Activated CD4-positive, alpha-beta T cell treated with anti-CD3 and anti-CD28 coated beads for 48 hours (primary cell): ENCODE measurements around the gene PRRT2.
"Not testable (repeated sequence)": the region's sequence is repeated elsewhere in the genome, so short reads cannot be mapped to it uniquely, and the experiment has no call there.

Experiments used
- DNase-seq: peaks from one replicate; pipeline ENCODE4 v3.0.0-alpha.2; 2020

Gene PRRT2

DNA sequence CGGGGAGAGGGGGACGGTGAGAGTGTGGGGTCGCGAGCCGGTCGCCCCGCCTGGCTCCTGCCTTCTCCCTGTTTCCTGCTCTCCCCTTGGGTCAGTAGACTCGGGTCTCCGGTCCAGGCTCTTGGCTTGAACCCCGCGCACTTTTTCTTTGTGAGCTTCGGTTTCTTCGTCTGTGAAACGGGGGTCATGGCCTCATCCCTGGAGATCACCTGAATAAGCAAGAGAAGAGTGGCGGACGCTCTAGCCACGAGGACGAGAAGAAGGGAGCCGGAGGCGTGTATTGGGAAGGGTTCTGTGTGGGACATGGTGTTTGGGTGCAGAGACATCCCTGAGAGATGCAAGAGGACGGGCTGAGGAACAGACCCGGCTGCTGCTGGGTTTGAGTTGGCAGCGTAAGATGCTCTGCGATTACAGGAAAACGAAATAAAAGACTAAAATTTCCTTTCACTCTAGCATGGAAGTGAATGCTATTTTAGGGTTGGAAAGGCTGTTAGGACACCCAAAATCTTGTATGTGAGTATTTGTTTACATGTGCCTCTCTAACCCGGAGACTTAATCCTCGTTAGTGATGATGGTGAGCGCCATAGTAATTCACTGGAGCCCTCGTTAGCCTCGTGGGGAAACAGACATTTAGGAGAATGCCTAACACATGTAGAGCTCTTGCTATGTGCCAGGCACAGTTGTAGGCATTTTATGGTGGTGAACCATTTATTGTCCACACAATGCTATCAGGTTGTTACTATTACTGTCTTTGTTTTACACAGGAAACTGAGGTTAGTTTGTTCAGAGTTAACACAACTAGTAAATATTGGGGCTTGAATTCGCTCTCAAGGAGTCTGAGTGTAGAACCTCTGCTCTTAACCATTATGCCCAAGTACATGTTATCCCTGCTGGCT, 20.8 kb upstream of the PRRT2 start:
- no peak for DNase-seq

GRCh38 chr16:29791845-29792807, 19.9 kb upstream of the PRRT2 start:
- no peak for DNase-seq

DNA sequence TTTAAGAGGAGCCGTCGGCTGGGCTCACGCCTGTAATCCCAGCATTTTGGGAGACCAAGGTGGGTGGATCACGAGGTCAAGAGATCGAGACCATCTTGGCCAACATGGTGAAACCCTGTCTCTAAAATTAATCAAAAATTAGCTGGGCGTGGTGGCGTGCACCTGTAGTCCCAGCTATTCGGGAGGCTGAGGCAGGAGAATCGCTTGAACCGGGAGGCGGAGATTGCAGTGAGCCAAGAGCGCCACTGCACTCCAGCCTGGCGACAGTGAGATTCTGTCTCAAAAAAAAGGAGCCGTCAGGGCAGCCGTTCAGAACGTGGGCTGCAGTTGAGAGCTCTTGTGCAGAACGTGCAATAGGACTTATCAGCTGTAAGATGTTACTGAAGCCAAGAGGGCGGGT, 18.8 kb upstream of the PRRT2 start:
- DNase-seq = not testable (repeated sequence)

DNA sequence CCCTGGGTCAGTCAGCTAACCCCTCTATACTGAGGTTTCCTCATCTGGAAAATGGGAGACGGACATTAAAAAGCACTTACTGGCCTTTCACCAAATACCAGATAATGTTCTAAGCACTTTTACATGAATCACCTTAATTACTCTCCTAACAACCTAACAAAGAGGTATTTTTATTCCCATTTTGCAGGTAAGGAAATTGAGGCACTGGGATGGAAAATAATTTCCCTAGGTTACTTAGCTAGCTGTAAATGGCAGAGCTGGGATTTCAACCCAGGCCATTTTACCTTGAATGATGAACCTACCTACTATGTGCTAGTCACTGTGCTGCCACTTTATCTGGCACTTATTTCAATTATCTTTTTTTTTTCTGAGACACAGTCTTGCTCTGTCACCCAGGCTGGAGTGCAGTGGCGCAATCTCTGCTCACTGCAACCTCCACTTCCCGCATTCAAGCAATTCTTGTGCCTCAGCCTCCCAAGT, 17.7 kb upstream of the PRRT2 start:
- DNase-seq = no peak

GRCh38 chr16:29802416-29802935, 9.5 kb upstream of the PRRT2 start:
- DNase-seq = no peak

- no peak for DNase-seq
Observed at GRCh38 chr16:29804020-29804419, 8.0 kb upstream of the PRRT2 start.

GRCh38 chr16:29804455-29805231, 7.3 kb upstream of the PRRT2 start:
- DNase-seq = no peak

DNA sequence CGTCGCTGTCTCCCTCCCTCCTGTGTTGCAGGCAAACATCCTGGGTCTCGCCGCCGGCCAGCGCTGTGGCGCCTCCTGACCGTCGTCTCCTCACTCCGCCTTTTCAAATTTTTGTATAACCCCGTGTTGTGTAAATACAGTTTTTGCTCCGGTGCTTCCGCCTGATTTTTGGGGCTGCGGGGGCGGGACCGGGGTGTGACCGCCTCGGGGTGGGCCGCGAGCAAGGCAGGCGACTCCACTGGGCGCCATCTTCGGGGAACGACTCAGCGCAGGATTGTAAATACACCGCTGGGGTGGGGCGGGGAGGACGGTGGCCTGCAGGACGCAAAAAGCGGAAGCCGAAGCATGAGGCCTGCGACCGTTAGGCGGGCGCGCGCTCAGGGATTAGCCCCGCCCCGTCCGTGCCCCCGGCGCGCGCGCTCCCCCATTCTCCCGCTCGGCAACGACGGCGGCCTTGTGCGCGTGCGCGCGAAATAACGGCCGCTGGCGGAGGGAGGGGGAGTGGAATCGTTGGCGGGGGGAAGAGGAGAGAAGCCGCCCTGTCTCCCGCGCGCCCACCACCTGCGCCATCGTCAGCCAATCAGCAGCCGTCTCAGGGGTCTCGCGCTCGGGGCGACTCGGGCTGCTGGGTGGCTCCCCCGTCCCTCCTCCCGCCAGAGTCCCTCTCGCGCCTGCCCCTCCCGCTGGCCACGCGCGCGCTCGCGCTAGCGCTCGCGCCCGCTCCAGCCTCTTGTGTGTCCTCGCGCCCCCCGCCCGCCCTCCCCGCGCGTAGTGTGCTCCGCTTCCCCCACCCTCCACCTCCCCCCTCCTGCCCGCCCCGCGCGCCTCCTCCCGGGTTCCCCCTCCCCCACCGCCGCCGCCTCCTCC, 6.5 kb upstream of the PRRT2 start:
- DNase-seq = peak; percentile 98

DNA sequence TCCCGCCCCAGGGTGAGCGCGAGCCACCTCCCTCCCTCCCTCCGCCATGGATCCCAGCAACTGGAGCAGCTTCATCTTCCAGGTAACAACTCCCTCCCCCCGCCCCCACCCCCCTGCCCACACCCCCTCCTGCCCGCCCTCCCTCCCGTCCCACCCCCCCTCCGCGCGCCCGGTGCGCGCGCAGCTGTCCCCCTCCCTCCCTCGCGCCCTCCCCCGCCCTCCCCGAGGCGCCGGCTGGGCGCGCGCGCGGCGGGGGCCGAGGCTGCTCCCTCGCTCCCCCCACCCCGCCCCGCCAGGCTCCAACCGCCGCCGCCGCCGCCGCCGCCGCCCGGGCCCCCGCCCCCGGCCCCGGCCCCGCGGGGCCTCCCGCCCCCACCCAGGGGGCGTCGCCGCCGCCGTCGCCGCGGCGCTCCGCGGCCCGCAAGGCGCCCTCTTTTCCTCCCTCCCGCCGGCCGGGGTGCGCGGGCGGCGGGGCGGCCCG, 5.9 kb upstream of the PRRT2 start, which contains the start of gene MAZ:
TSS of gene MAZ (plus strand) at position 431 of the 481 bp plus-strand sequence. CDS start 173 bp downstream, outside the sequence.
- no peak for DNase-seq

DNA sequence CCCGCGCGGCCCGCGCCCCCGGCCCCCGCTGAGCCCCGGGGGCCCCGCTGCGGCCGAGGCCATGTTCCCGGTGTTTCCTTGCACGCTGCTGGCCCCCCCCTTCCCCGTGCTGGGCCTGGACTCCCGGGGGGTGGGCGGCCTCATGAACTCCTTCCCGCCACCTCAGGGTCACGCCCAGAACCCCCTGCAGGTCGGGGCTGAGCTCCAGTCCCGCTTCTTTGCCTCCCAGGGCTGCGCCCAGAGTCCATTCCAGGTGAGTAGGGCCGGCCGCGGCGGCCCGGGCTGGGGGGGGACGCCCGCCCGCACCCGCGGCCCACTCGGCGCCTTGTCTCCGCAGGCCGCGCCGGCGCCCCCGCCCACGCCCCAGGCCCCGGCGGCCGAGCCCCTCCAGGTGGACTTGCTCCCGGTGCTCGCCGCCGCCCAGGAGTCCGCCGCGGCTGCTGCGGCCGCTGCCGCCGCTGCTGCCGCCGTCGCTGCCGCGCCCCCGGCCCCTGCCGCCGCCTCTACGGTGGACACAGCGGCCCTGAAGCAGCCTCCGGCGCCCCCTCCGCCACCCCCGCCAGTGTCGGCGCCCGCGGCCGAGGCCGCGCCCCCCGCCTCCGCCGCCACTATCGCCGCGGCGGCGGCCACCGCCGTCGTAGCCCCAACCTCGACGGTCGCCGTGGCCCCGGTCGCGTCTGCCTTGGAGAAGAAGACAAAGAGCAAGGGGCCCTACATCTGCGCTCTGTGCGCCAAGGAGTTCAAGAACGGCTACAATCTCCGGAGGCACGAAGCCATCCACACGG, 5.2 kb upstream of the PRRT2 start:
- peak; percentile 81 for DNase-seq

DNA sequence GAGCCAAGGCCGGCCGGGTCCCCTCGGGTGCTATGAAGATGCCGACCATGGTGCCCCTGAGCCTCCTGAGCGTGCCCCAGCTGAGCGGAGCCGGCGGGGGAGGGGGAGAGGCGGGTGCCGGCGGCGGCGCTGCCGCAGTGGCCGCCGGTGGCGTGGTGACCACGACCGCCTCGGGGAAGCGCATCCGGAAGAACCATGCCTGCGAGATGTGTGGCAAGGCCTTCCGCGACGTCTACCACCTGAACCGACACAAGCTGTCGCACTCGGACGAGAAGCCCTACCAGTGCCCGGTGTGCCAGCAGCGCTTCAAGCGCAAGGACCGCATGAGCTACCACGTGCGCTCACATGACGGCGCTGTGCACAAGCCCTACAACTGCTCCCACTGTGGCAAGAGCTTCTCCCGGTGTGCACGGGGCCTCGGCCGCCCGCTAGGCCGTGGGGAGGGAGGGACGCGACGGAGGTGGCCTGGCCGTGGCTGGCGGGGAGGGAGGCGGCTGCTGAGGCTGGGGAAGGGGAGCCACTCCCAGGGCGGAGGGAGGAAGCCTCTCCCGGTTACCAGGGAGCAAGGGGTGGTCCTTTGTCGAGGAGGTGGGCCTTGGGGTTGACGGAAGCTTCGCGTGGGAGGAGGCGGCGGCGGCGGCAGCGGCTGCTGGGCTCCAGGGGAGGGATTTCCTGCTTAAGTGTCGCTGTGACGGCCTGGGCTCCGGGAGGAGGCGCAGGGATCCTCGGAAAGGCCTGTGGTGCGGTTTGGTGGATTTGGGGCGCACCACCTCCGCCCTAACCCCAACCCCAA, 4.4 kb upstream of the PRRT2 start:
- DNase-seq = peak; percentile 91

- DNase-seq = peak; percentile 58
Observed at GRCh38 chr16:29808219-29808900, 3.6 kb upstream of the PRRT2 start.

- no peak for DNase-seq
Observed at GRCh38 chr16:29809031-29809747, 2.8 kb upstream of the PRRT2 start.

- peak; percentile 54 for DNase-seq
Observed at GRCh38 chr16:29809850-29810698, 1.9 kb upstream of the PRRT2 start.

DNA sequence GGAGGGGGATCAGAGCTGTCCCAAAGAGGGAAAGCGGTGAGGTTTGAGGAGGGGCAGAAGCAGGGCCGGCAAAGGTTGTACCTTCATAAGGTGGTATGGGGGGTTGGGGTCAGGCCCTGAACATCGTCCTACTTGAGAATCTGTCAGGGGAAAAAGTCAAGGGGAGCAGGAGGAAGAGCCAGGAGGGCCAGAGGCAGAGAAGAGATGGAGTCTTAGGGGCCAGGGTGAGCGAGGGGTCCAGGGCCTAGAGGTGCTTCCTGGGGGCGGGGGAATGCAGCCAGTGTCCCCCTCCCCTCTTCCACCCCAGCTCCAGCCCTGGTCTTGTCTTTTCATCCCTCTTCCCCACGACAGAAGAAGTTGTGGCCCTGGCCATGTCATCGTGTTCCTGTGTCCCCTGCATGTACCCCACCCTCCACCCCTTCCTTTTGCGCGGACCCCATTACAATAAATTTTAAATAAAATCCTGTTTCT, 1.3 kb upstream of the PRRT2 start:
- no peak for DNase-seq

- DNase-seq = peak; percentile 86
Observed at GRCh38 chr16:29811170-29811895, 660 bp upstream of the PRRT2 start.
